ENCODE data around the gene ABHD1. TPM values are rescaled to one million over a fixed set of nuclear protein-coding genes. Genes with fewer than 3 reads are reported as not detected.

Gene ABHD1
- polyA plus RNA-seq, 6 donors from 2014 or later: 1.2 to 1.3 TPM; not detected in 4

- H3K4me1 Mint-ChIP-seq: peaks cover 14 to 21% (median 20%) of the 10 kb centered on the region in 3 donors
- H3K4me3 Mint-ChIP-seq: peak overlapping the region in 2 of 8 donors; percentile 18 to 40
- peaks cover 0 to 13% of the 10 kb centered on the region in 2 donors for H3K36me3 Mint-ChIP-seq
- no peaks in the 10 kb centered on the region for H3K9me3 Mint-ChIP-seq
- ATAC-seq (ENCODE audit: low read depth in 2 of 2) (no peak), DNase-seq (no peak)
- H3K27me3 Mint-ChIP-seq: peaks cover 0 to 11% (median 7%) of the 10 kb centered on the region in 3 donors
- no peak overlapping the region for H3K27ac Mint-ChIP-seq
Observed at GRCh38 chr2:27126252-27126710, 2.7 kb downstream of the ABHD1 start.

GRCh38 chr2:27127883-27128667 is 4.5 kb downstream of the ABHD1 start:
- no peak for ATAC-seq (ENCODE audit: low read depth in 2 of 2)
- no peaks in the 10 kb centered on the region for H3K27me3 Mint-ChIP-seq
- H3K9me3 Mint-ChIP-seq: no peaks in the 10 kb centered on the region
- no peak overlapping the region for H3K4me3 Mint-ChIP-seq
- no peak overlapping the region for H3K27ac Mint-ChIP-seq
- no peak for DNase-seq
- peaks cover 0 to 14% of the 10 kb centered on the region in 2 donors for H3K36me3 Mint-ChIP-seq
- peaks cover 17 to 25% (median 21%) of the 10 kb centered on the region in 3 donors for H3K4me1 Mint-ChIP-seq

- peak overlapping the region in 1 of 8 donors; percentile 28 for H3K4me3 Mint-ChIP-seq
- ATAC-seq (ENCODE audit: low read depth in 2 of 2): no peak
Observed at GRCh38 chr2:27128668-27129571, 5.3 kb downstream of the ABHD1 start.

GRCh38 chr2:27130396-27130795 is 6.8 kb downstream of the ABHD1 start:
- Mint-ChIP-seq H3K36me3 (peaks cover 0 to 14% of the 10 kb centered on the region in 2 donors), H3K27ac (peak overlapping the region in 1 of 6 donors; percentile 80), H3K9me3 (no peaks in the 10 kb centered on the region), H3K4me3 (peak overlapping the region in 1 of 8 donors; percentile 5), H3K4me1 (peaks cover 24 to 37% (median 29%) of the 10 kb centered on the region in 3 donors), H3K27me3 (no peaks in the 10 kb centered on the region)
- no peak for ATAC-seq (ENCODE audit: low read depth in 2 of 2)
- DNase-seq: no peak

More at GRCh38 chr2:27128668-27129571, 5.3 kb downstream of the ABHD1 start:
- Mint-ChIP-seq H3K4me1 (peaks cover 22 to 28% (median 22%) of the 10 kb centered on the region in 3 donors), H3K27me3 (no peaks in the 10 kb centered on the region), H3K36me3 (peaks cover 0 to 14% of the 10 kb centered on the region in 2 donors), H3K27ac (peak overlapping the region in 1 of 6 donors; percentile 39), H3K9me3 (no peaks in the 10 kb centered on the region)
- no peak for DNase-seq

GRCh38 chr2:27131429-27131828 is 7.8 kb downstream of the ABHD1 start:
- Mint-ChIP-seq H3K36me3 (peaks cover 0 to 14% of the 10 kb centered on the region in 2 donors), H3K9me3 (no peaks in the 10 kb centered on the region), H3K4me3 (peak overlapping the region in 4 of 8 donors; percentile 40 to 97 (median 50)), H3K27me3 (no peaks in the 10 kb centered on the region), H3K4me1 (peaks cover 24 to 41% (median 32%) of the 10 kb centered on the region in 3 donors), H3K27ac (peak overlapping the region in 1 of 6 donors; percentile 75)
- DNase-seq (no peak), ATAC-seq (ENCODE audit: low read depth in 2 of 2) (no peak)

- no peak for ATAC-seq (ENCODE audit: low read depth in 2 of 2)
- peak overlapping the region in 4 of 6 donors; percentile 11 to 96 (median 87) for H3K27ac Mint-ChIP-seq
- no peaks in the 10 kb centered on the region for H3K27me3 Mint-ChIP-seq
- no peaks in the 10 kb centered on the region for H3K9me3 Mint-ChIP-seq
- peaks cover 24 to 41% (median 32%) of the 10 kb centered on the region in 3 donors for H3K4me1 Mint-ChIP-seq
- H3K36me3 Mint-ChIP-seq: peaks cover 0 to 14% of the 10 kb centered on the region in 2 donors
- peak overlapping the region; percentile 82 to 99 (median 94) for H3K4me3 Mint-ChIP-seq
- no peak for DNase-seq
Observed at GRCh38 chr2:27133195-27133875, 9.7 kb downstream of the ABHD1 start.

GRCh38 chr2:27133905-27134780 is 10.5 kb downstream of the ABHD1 start, which contains the start of gene PREB:
Gene PREB (minus strand): TSS chr2:27134636. CDS start chr2:27134421, 215 bp downstream.
- ATAC-seq (ENCODE audit: low read depth in 2 of 2) (peak; percentile 96), DNase-seq (peak; percentile 99)
- Mint-ChIP-seq H3K4me3 (peak within 1 kb of the TSS; percentile 92 to 99 (median 94)), H3K36me3 (peaks cover 0 to 14% of the 10 kb centered on the region in 2 donors), H3K4me1 (peaks cover 20 to 33% (median 27%) of the 10 kb centered on the region in 3 donors), H3K9me3 (no peaks in the 10 kb centered on the region), H3K27me3 (no peaks in the 10 kb centered on the region), H3K27ac (peak within 1 kb of the TSS; percentile 93 to 99 (median 94))

- Mint-ChIP-seq H3K27me3 (no peaks in the 10 kb centered on the region), H3K27ac (peak overlapping the region; percentile 52 to 99 (median 93)), H3K4me3 (peak overlapping the region; percentile 92 to 99 (median 94)), H3K9me3 (no peaks in the 10 kb centered on the region), H3K36me3 (peaks cover 0 to 14% of the 10 kb centered on the region in 2 donors), H3K4me1 (peaks cover 17 to 31% (median 25%) of the 10 kb centered on the region in 3 donors)
- no peak for ATAC-seq (ENCODE audit: low read depth in 2 of 2)
- no peak for DNase-seq
Observed at GRCh38 chr2:27134781-27135477, 11.3 kb downstream of the ABHD1 start.

GRCh38 chr2:27135478-27135955 is 11.9 kb downstream of the ABHD1 start:
- H3K4me3 Mint-ChIP-seq: peak overlapping the region; percentile 92 to 99 (median 94)
- H3K4me1 Mint-ChIP-seq: peaks cover 17 to 31% (median 25%) of the 10 kb centered on the region in 3 donors
- no peak for DNase-seq
- H3K27me3 Mint-ChIP-seq: no peaks in the 10 kb centered on the region
- H3K27ac Mint-ChIP-seq: peak overlapping the region in 4 of 6 donors; percentile 52 to 99 (median 76)
- H3K9me3 Mint-ChIP-seq: no peaks in the 10 kb centered on the region
- no peak for ATAC-seq (ENCODE audit: low read depth in 2 of 2)
- H3K36me3 Mint-ChIP-seq: peaks cover 0 to 8% of the 10 kb centered on the region in 2 donors

- no peak for ATAC-seq (ENCODE audit: low read depth in 2 of 2)
- Mint-ChIP-seq H3K36me3 (no peaks in the 10 kb centered on the region), H3K27me3 (no peaks in the 10 kb centered on the region), H3K4me3 (peak overlapping the region in 1 of 8 donors; percentile 69), H3K4me1 (peaks cover 17 to 31% (median 25%) of the 10 kb centered on the region in 3 donors), H3K27ac (no peak overlapping the region), H3K9me3 (no peaks in the 10 kb centered on the region)
- DNase-seq: no peak
Observed at GRCh38 chr2:27136751-27137150, 13.1 kb downstream of the ABHD1 start.

- Mint-ChIP-seq H3K4me1 (peaks cover 17 to 28% (median 25%) of the 10 kb centered on the region in 3 donors), H3K9me3 (no peaks in the 10 kb centered on the region), H3K36me3 (no peaks in the 10 kb centered on the region), H3K27me3 (peaks cover 0 to 4% (median 0%) of the 10 kb centered on the region in 3 donors), H3K27ac (no peak overlapping the region), H3K4me3 (peak overlapping the region in 1 of 8 donors; percentile 78)
- ATAC-seq (ENCODE audit: low read depth in 2 of 2): no peak
- no peak for DNase-seq
Observed at GRCh38 chr2:27137322-27137935, 13.8 kb downstream of the ABHD1 start.

All from naive B cell (primary cell).